HG02588 (cell line): ENCODE data around the gene CTDP1.

Source experiments
- ATAC-seq: cut with Tn5 transposase; IDR thresholded peaks from one replicate; pipeline ENCODE4 v1.9.1; 2021; ENCODE audit warnings: mild to moderate bottlenecking, moderate library complexity; ENCODE audit not compliant: unreplicated experiment

CTDP1 gene

DNA sequence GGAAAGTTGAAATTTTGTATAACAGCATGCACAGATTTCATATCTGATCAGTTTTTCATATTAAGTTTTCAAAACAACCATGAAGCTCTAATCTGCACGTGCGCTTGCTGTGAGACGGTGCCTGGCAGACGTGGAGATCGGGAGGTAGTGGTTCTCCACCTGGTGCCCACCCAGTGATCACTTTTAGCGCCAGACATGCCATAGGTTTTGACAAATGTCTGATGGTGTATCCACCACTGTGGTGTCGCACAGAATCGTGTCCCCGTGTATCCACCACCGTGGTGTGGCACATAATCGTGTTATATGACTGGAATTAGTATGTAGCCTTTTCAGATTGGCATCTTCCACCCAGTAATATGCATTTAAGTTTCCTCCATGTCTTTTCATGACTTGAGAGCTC, 77.2 kb downstream of the CTDP1 start:
- no peak for ATAC-seq

GRCh38 chr18:79760348-79760747, 80.7 kb downstream of the CTDP1 start:
- no peak for ATAC-seq

- ATAC-seq: no peak
These were observed 81.3 kb downstream of the CTDP1 start for GRCh38 chr18:79760881-79761280.

DNA sequence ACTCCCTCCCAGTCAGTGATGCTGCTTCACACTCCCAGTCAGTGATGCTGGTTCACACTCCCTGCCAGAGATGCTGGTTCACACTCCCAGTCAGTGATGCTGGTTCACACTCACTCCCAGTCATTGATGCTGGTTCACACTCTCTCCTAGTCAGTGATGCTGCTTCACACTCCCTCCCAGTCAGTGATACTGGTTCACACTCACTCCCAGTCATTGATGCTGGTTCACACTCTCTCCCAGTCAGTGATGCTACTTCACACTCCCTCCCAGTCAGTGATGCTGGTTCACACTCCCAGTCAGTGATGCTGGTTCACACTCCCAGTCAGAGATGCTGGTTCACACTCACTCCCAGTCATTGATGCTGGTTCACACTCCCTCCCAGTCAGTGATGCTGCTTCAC, 83.8 kb downstream of the CTDP1 start:
- no peak for ATAC-seq

GRCh38 chr18:79764131-79764530, 84.5 kb downstream of the CTDP1 start:
- no peak for ATAC-seq

- no peak for ATAC-seq
These were observed 86.1 kb downstream of the CTDP1 start for GRCh38 chr18:79765491-79766245.

DNA sequence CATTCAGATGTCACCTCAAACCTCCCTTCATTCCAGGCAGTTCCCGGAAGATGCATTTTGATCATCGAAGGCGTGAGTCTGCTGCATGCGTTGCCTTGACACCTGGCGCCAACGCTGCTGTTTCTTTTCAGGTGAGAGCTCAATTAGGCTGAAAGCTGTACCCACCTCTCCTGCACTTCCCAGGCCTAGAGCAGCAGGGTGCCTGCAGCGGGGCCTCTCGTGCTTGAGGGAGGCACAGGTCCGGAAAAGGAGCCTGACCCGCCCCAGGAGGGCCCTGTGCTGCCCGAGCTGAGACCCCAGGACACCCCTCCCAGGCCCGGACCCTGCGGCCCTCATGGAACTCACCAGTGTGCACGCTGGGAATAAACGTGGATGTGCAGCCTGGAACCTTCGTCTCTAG, 86.7 kb downstream of the CTDP1 start:
- ATAC-seq: no peak

DNA sequence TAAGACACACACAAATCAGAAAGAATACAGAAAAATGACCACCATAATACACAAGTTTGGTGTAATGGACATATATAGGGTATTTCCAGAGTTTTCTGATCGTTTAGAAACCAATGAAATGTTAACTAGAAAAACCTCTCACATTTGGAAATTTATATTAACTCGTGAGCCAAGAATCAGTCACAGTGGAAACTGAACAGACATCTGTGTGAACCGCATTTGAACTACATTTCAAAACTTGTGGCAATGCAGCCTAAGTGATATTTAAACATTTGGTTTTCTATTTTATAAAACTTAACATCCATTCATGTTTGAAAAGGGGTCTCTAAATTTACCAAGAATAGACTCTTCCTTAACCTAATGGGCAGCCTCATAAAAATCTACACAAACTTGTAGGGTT, 89.1 kb downstream of the CTDP1 start:
- ATAC-seq: no peak

DNA sequence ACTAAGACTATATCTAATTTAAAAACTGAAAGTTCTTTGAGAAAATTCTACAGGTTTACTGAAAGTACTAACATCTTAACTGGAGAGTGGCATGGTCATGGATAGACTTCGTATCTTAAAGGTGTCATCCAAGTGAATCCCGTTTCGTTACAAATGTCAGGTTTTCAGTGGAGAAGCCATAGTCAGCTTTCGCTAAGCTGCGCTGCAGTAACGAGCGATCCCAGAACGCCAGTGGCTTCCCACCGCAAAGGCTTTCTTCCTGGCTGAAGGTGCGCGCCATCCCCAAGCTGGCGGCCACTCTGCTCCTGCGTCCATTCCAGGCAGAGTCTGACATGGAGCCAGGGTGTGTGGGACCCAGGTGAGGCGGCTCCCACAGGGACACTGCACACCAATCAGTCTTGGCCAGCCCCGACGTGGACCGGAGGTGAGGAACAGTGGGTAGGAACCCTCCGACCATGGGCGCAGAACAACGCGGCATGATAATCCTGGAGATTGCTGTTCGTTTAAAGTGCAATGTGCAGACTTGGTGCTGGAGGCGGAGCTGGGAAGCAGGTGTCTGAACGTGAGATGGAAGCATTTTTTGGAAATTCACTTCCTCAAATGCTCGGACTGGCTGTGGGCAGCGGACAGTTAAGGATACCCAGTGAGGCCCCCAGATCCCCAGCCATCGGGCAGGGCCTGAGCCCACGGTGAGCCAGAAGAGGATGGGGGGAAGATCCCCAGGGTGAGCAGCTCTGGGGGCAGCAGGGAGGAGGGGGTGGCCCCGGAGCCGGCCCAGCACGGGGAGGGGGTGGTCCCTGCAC, 90.3 kb downstream of the CTDP1 start:
- no peak for ATAC-seq

DNA sequence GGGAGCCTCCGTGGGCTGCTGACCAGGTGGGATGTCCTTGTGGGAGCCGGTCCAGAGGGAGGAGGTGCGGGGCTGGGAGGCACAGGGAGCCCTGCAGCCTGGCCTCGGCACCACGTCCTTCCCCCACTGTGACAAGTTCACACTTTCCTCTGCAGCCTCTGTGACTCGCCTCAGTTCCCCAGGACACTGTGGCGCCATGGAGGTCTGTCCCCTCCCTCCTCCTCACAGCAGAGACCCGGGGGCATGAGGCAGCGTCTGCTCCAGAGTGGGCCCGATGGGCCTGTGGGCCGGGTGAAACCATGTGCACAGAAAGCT, 90.9 kb downstream of the CTDP1 start:
- ATAC-seq: no peak

DNA sequence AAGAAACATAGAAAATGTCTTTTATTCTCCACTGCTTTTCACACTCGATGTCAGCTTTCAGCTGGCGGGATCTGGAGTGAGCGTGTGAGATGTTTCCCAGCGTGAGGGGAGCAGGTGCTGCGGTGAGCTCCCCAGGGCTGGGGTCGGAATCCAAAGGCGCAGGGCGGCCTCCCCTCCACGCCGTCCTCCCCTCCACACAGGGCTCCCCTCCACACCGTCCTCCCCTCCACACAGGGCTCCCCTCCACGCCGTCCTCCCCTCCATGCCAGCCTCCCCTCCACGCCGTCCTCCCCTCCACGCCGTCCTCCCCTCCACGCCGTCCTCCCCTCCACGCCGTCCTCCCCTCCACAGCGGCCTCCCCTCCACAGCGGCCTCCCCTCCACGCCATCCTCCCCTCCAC, 91.2 kb downstream of the CTDP1 start:
- ATAC-seq: no peak

DNA sequence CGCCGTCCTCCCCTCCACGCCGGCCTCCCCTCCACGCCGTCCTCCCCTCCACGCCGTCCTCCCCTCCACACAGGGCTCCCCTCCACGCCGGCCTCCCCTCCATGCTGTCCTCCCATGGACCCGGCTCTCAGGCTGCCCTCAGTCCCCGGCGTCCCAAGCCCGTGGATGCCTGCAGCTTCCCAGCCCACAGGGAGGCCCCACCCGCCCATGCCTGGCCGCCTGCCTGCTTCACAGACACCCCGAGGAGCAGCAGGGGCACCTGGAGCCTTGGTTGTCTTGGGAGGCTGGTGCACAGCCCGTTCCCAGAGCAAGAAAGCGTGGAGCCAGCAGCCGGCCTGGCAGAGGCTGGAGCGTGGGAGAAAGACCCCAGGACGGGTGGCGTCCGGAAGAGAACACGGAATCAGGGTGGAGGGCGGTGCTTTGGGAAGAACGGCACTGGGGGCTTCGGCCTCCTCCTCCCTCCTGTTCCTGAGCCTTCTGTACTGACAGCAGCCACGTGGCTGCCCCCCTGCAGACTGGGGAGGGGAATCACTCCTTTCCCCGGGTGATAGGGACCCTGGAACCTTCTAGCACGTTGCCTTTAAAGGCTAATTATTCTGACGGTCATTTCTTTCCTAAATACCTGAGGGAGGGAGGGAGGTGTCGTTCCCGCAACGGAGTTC, 92.0 kb downstream of the CTDP1 start:
- no peak for ATAC-seq

DNA sequence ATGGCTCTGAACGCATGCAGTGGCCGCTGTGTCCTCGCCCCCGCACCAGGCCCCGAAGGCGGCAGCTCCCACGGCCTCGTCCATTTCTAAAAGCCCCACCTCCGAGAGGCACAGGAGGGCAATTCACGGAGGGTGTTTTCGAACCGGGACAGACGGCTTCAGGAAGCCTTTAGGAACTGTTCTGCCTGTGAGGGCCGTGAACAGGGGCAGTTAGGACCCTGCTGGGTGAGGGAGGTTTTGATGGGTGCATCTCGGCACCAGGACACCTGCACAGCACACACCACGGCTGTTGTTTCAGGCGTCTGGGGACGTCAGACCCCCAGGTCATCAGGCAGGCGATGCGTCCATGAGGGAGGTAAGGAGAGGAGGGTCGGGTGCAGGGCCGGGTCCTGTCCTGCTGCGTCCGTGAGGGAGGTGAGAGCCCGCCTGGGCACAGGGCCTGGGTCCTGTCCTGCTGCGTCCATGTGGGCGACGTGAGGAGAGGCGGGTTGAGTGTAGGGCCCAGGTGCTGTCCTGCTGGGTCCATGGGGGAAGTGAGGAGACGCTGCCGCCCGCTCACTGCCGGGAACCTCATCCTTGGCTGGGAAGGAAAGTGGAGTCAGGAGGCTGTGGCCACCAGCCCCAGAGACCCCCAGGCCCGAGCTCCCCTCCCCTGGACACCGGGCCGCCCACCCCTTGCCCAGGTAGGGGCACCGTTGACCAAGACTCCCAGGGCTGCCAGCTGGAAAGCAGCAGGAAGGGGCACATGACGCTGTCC, 92.7 kb downstream of the CTDP1 start:
- no peak for ATAC-seq

- no peak for ATAC-seq
These were observed 93.5 kb downstream of the CTDP1 start for GRCh38 chr18:79772865-79773696.

DNA sequence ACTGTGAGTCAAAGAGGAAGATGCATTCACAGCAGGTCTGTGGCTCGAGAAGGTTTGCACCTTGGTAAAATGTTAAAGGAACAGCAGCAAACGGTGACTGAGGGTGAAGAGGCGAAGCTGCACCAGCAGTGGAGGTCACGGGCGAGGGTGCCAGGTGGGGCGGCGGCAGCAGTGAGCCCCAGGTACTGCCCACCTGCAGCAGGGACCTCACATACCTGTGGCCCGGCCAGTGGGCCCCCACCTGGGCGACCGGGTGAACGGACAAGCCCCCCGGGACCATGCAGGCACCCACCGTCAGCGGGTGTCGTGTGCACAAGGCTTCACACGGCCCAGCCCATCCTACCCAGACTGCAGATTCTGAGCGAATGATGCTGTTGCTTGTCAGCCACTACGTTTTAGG, 94.5 kb downstream of the CTDP1 start:
- no peak for ATAC-seq

GRCh38 chr18:79775441-79776221, 96.0 kb downstream of the CTDP1 start:
- no peak for ATAC-seq

GRCh38 chr18:79776674-79777073, 97.1 kb downstream of the CTDP1 start:
- no peak for ATAC-seq

DNA sequence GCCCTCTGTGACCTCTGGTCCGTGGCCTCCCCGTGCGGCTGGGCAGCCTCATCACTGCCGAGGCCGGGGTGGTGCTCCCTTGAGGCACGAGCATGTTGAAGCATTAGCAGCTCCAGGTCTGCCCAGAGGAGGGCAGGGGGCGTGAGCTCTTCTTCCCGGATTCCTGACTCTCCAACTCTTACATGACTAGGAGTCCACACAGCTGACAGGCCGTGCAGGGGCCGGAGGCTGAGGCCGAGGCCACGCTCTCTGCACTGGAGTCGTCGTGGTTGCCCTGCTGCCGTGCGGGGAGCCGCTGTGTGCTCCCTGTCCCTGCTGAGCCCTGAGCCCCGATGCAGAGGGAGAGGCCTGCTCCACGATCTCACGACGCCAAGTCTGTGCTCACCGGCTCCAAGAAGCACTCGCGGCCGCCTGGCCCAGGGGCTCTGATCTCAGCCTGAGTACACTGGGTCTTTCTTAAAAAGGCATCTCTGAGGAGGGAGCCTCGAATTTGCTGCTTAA, 98.7 kb downstream of the CTDP1 start:
- no peak for ATAC-seq

- ATAC-seq: no peak
These were observed 99.6 kb downstream of the CTDP1 start for GRCh38 chr18:79779021-79779699.
